WTC11 (cell line): ENCODE measurements around the gene KCNT2. TPM values are rescaled to one million over a fixed set of nuclear protein-coding genes. Genes with fewer than 3 reads are reported as not detected.
A peak's percentile ranks its signal among the peaks of the same experiment; 100 is the strongest.

Experiments
- ATAC-seq: fragments of 200-7000 bp; cut with Tn5 transposase; 2 replicates; pipeline ENCODE4 v1.10.0; 2021; ENCODE audit warnings: mild to moderate bottlenecking, moderate library complexity
- CTCF ChIA-PET: fragments of 300-600 bp; sonication (Branson Sonifier 250); formaldehyde crosslinking; loops from one replicate; lab custom pipeline; 2021; ENCODE audit warnings: antibody characterized with exemption; lab: Charles Lee
- POLR2A ChIA-PET: fragments of 350-600 bp; sonication (Branson Sonifier 250); formaldehyde crosslinking; loops from one replicate; lab custom pipeline; 2021; ENCODE audit warnings: antibody characterized with exemption; lab: Charles Lee
- DNase-seq: peaks from one replicate; pipeline ENCODE4 v3.0.0; 2021; ENCODE audit warnings: low spot score
- H3K27ac Mint-ChIP-seq: 2 replicates; pipeline ENCODE4 v1.8.0; 2021; ENCODE audit warnings: mixed read lengths
- H3K27me3 Mint-ChIP-seq: 2 replicates; pipeline ENCODE4 v1.8.0; 2021; ENCODE audit warnings: low read depth, mild to moderate bottlenecking, moderate library complexity, mixed read lengths
- H3K36me3 Mint-ChIP-seq: 2 replicates; pipeline ENCODE4 v1.8.0; 2021; ENCODE audit warnings: mixed read lengths
- H3K4me1 Mint-ChIP-seq: 2 replicates; pipeline ENCODE4 v1.8.0; 2022; ENCODE audit warnings: mixed read lengths
- H3K4me3 Mint-ChIP-seq: 2 replicates; pipeline ENCODE4 v1.8.0; 2021; ENCODE audit warnings: mild to moderate bottlenecking, moderate library complexity, mixed read lengths
- H3K9me3 Mint-ChIP-seq: 2 replicates; pipeline ENCODE4 v1.8.0; 2021; ENCODE audit warnings: mixed read lengths
- ATF1 ChIP-seq: sonication (generic); formaldehyde crosslinking; IDR thresholded peaks from 2 replicates; pipeline ENCODE4 v1.8.1; 2023; ENCODE audit warnings: mild to moderate bottlenecking, moderate library complexity, missing genetic modification reagents
- CREM ChIP-seq: sonication (generic); formaldehyde crosslinking; IDR thresholded peaks from 2 replicates; pipeline ENCODE4 v1.8.1; 2022; ENCODE audit warnings: mild to moderate bottlenecking, missing genetic modification reagents, moderate library complexity
- FOXP1 ChIP-seq: sonication (generic); formaldehyde crosslinking; IDR thresholded peaks from 2 replicates; pipeline ENCODE4 v1.8.0; 2022; ENCODE audit warnings: missing genetic modification reagents, mild to moderate bottlenecking, moderate library complexity, borderline replicate concordance
- GABPB1 ChIP-seq: sonication (generic); formaldehyde crosslinking; IDR thresholded peaks from 2 replicates; pipeline ENCODE4 v1.8.1; 2023; ENCODE audit warnings: mild to moderate bottlenecking, missing genetic modification reagents
- JUN ChIP-seq: sonication (generic); formaldehyde crosslinking; IDR thresholded peaks from 2 replicates; pipeline ENCODE4 v1.8.0; 2023; ENCODE audit warnings: mild to moderate bottlenecking, missing genetic modification reagents
- MAX ChIP-seq: sonication (generic); formaldehyde crosslinking; IDR thresholded peaks from 2 replicates; pipeline ENCODE4 v1.8.0; 2022; ENCODE audit warnings: mild to moderate bottlenecking, missing genetic modification reagents
- NFYB ChIP-seq: sonication (generic); formaldehyde crosslinking; conservative IDR thresholded peaks from 2 replicates; pipeline ENCODE4 v1.8.0; 2022; ENCODE audit warnings: low read depth, missing genetic modification reagents
- NR1H2 ChIP-seq: sonication (generic); formaldehyde crosslinking; IDR thresholded peaks from 2 replicates; pipeline ENCODE4 v1.9.0; 2021; ENCODE audit warnings: mild to moderate bottlenecking, moderate library complexity, missing genetic modification reagents
- NR2C2 ChIP-seq: sonication (generic); formaldehyde crosslinking; IDR thresholded peaks from 2 replicates; pipeline ENCODE4 v1.8.0; 2022; ENCODE audit warnings: mild to moderate bottlenecking, missing genetic modification reagents
- RORB ChIP-seq: fragments of 250-450 bp; sonication (Bioruptor Pico); IDR thresholded peaks from 2 replicates; pipeline ENCODE4 v1.9.0; 2021; ENCODE audit warnings: mild to moderate bottlenecking
- TEAD4 ChIP-seq: sonication (generic); formaldehyde crosslinking; IDR thresholded peaks from 2 replicates; pipeline ENCODE4 v1.8.0; 2022; ENCODE audit warnings: mild to moderate bottlenecking, missing genetic modification reagents
- USF1 ChIP-seq: sonication (generic); formaldehyde crosslinking; IDR thresholded peaks from 2 replicates; pipeline ENCODE4 v1.8.0; 2022; ENCODE audit warnings: mild to moderate bottlenecking, missing genetic modification reagents
- ZNF138 ChIP-seq: sonication (generic); formaldehyde crosslinking; conservative IDR thresholded peaks from 2 replicates; pipeline ENCODE4 v1.8.1; 2022; ENCODE audit warnings: mild to moderate bottlenecking, moderate library complexity, missing genetic modification reagents
- ZNF232 ChIP-seq: sonication (generic); formaldehyde crosslinking; IDR thresholded peaks from 2 replicates; pipeline ENCODE4 v1.8.0; 2022; ENCODE audit warnings: mild to moderate bottlenecking, missing genetic modification reagents
- ZNF317 ChIP-seq: sonication (generic); formaldehyde crosslinking; IDR thresholded peaks from 2 replicates; pipeline ENCODE4 v1.8.1; 2023; ENCODE audit warnings: low read depth, mild to moderate bottlenecking, moderate library complexity, missing genetic modification reagents, borderline replicate concordance
- ZNF416 ChIP-seq: fragments of 250-450 bp; sonication (Bioruptor Pico); IDR thresholded peaks from 2 replicates; pipeline ENCODE4 v1.9.0; 2021; ENCODE audit warnings: mild to moderate bottlenecking, inconsistent platforms
- ZNF423 ChIP-seq: fragments of 250-450 bp; sonication (Bioruptor Pico); IDR thresholded peaks from 2 replicates; pipeline ENCODE4 v2.1.2; 2022; ENCODE audit warnings: mild to moderate bottlenecking, moderate library complexity
- ZNF671 ChIP-seq: fragments of 250-450 bp; sonication (Bioruptor Pico); IDR thresholded peaks from 2 replicates; pipeline ENCODE4 v1.8.0; 2021; ENCODE audit warnings: mild to moderate bottlenecking
- total RNA-seq: library from RNA; stranded (reverse); gene quantifications from 3 replicates; pipeline ENCODE4 v1.2.3, GENCODE V29; 2021
- TF ChIP-seq, protein P1 (sequence below): fragments of 250-450 bp; sonication (Bioruptor Pico); IDR thresholded peaks from 2 replicates; pipeline ENCODE4 v1.9.0; 2021; ENCODE audit warnings: mild to moderate bottlenecking
- TF ChIP-seq, protein P2 (sequence below): sonication (generic); formaldehyde crosslinking; IDR thresholded peaks from 2 replicates; pipeline ENCODE4 v1.8.1; 2023; ENCODE audit warnings: mild to moderate bottlenecking, missing genetic modification reagents, moderate library complexity
- TF ChIP-seq, protein P3 (sequence below): sonication (generic); formaldehyde crosslinking; IDR thresholded peaks from 2 replicates; pipeline ENCODE4 v1.8.1; 2022; ENCODE audit warnings: mild to moderate bottlenecking, moderate library complexity, missing genetic modification reagents

Gene KCNT2
- total RNA-seq, 1 experiment from 2014 or later = 11.6 TPM

DNA sequence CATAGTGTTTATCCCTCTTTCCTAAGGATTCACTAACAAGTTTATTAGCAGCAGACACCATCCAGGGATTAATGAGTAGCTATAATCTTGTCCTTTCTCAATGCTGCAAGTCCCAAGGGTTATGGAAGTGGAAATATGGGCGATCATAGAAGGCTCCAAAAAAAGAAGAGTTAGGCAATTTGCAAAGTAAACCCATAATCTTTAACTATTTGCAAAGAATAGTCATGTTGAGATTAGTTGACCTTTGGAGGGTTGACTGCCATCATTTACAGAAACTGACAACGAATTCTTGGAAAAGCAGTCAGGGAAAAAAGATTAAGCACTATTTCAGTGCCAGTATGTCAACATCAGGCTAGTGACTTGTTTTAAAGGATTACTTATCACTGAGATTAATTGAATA lies 169.9 kb downstream of the KCNT2 start:
- CTCF ChIA-PET = no interaction called here

DNA sequence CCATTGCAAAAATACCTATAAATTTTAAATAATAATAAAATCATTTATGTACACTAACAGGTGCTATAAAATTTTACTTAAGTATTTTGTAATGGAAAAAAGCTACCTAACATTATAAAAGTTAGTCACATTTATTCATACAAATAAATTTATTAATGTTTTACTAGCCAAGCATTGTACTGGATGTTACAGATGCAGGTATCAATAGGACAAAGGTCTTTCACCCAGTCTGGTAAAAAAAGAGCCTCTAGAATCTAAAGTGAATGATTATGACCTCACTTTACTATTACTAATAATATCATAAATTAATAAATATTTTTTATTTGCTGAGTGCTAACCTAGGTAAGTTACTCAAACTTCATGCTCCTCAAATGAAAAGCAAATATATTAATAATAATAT lies 170.6 kb downstream of the KCNT2 start:
- Mint-ChIP-seq H3K36me3 (no peaks in the 10 kb centered on the region), H3K4me1 (no peaks in the 10 kb centered on the region), H3K9me3 (no peaks in the 10 kb centered on the region), H3K4me3 (no peak overlapping the region), H3K27me3 (no peaks in the 10 kb centered on the region), H3K27ac (no peak overlapping the region)
- TF ChIP-seq ZNF671 (CRISPR knock-in tag) (no peak), ZNF317 (CRISPR knock-in tag) (no peak), NR1H2 (CRISPR knock-in tag) (no peak), RORB (CRISPR knock-in tag) (no peak), TEAD4 (CRISPR knock-in tag) (no peak), ZNF416 (CRISPR knock-in tag) (no peak), ZNF232 (CRISPR knock-in tag) (no peak), CREM (CRISPR knock-in tag) (no peak)
- TF ChIP-seq, protein P1, sequence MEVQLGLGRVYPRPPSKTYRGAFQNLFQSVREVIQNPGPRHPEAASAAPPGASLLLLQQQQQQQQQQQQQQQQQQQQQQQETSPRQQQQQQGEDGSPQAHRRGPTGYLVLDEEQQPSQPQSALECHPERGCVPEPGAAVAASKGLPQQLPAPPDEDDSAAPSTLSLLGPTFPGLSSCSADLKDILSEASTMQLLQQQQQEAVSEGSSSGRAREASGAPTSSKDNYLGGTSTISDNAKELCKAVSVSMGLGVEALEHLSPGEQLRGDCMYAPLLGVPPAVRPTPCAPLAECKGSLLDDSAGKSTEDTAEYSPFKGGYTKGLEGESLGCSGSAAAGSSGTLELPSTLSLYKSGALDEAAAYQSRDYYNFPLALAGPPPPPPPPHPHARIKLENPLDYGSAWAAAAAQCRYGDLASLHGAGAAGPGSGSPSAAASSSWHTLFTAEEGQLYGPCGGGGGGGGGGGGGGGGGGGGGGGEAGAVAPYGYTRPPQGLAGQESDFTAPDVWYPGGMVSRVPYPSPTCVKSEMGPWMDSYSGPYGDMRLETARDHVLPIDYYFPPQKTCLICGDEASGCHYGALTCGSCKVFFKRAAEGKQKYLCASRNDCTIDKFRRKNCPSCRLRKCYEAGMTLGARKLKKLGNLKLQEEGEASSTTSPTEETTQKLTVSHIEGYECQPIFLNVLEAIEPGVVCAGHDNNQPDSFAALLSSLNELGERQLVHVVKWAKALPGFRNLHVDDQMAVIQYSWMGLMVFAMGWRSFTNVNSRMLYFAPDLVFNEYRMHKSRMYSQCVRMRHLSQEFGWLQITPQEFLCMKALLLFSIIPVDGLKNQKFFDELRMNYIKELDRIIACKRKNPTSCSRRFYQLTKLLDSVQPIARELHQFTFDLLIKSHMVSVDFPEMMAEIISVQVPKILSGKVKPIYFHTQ (CRISPR knock-in tag) = no peak
- DNase-seq = no peak
- ChIA-PET POLR2A (interaction anchor here (0.6 kb wide), 1 partner anchor 11 kb away, joined by 4 read pairs; no protein-coding TSS in a partner anchor), CTCF (no interaction called here)
- ATAC-seq = no peak

More for the DNA sequence above, 169.9 kb downstream of the KCNT2 start:
- Mint-ChIP-seq H3K27ac (no peak overlapping the region), H3K27me3 (no peaks in the 10 kb centered on the region), H3K4me1 (no peaks in the 10 kb centered on the region), H3K4me3 (no peak overlapping the region), H3K9me3 (no peaks in the 10 kb centered on the region), H3K36me3 (no peaks in the 10 kb centered on the region)
- DNase-seq = no peak
- POLR2A ChIA-PET = no interaction called here
- TF ChIP-seq GABPB1 = peak; percentile 50; the same call in 1 of the 2 replicates
- TF ChIP-seq, protein P2, sequence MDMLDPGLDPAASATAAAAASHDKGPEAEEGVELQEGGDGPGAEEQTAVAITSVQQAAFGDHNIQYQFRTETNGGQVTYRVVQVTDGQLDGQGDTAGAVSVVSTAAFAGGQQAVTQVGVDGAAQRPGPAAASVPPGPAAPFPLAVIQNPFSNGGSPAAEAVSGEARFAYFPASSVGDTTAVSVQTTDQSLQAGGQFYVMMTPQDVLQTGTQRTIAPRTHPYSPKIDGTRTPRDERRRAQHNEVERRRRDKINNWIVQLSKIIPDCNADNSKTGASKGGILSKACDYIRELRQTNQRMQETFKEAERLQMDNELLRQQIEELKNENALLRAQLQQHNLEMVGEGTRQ (CRISPR knock-in tag) = no peak
- no peak for ATAC-seq

DNA sequence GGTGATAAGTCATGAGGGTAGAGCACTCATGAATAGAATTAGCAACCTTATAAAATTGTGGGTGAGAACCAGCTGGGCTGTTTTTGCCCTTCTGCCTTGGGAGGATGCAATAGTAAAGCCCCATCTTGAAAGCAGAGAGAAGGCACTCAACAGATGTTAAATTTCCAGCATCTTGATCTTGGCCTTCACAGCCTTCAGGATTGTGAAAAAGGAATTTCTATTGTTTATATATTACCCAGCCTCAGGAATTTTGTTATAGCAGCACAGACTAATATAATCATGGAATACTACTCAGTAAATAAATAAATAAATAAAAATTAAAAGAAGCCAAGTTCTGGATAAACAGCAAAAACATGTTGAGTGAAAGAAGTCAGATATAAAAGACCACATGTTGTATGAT lies 175.2 kb downstream of the KCNT2 start:
- CTCF ChIA-PET = no interaction called here
- DNase-seq = no peak
- TF ChIP-seq JUN (CRISPR knock-in tag) (no peak), ZNF138 (CRISPR knock-in tag) (no peak), FOXP1 (no peak), NFYB (CRISPR knock-in tag) (no peak), MAX (CRISPR knock-in tag) (no peak), ZNF423 (CRISPR knock-in tag) (no peak), NR2C2 (CRISPR knock-in tag) (no peak), ZNF317 (CRISPR knock-in tag) (no peak), ATF1 (CRISPR knock-in tag) (no peak), USF1 (CRISPR knock-in tag) (no peak)
- TF ChIP-seq, protein P3, sequence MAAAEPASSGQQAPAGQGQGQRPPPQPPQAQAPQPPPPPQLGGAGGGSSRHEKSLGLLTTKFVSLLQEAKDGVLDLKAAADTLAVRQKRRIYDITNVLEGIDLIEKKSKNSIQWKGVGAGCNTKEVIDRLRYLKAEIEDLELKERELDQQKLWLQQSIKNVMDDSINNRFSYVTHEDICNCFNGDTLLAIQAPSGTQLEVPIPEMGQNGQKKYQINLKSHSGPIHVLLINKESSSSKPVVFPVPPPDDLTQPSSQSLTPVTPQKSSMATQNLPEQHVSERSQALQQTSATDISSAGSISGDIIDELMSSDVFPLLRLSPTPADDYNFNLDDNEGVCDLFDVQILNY (CRISPR knock-in tag) = no peak

More for the DNA sequence above, 175.2 kb downstream of the KCNT2 start:
- Mint-ChIP-seq H3K4me1 (no peaks in the 10 kb centered on the region), H3K27me3 (no peaks in the 10 kb centered on the region), H3K4me3 (no peak overlapping the region), H3K27ac (no peak overlapping the region), H3K36me3 (no peaks in the 10 kb centered on the region), H3K9me3 (no peaks in the 10 kb centered on the region)
- no peak for ATAC-seq
- POLR2A ChIA-PET = no interaction called here
